CD4-positive, CD25-positive, alpha-beta regulatory T cell (primary cell): ENCODE measurements around the gene DCTN5. TPM values are rescaled to one million over a fixed set of nuclear protein-coding genes. Genes with fewer than 3 reads are reported as not detected.

ENCODE experiments used
- ATAC-seq, 2 donors: fragments of 150-1000 bp; cut with Tn5 transposase; one replicate each; pipeline ENCODE4 v1.10.0; 2021; ENCODE audit warnings: low read depth in 2 of 2, moderate number of reproducible peaks in 2 of 2, moderate library complexity in 1 of 2
- DNase-seq, 3 donors: peaks; one replicate each; pipeline versions ENCODE4 v3.0.0 to v3.0.0-alpha.2; 2012 to 2022; ENCODE audit warnings: mixed read lengths in 1 of 3
- H3K27ac ChIP-seq: one replicate; pipeline ENCODE4 v1.7.0; 2013; ENCODE audit warnings: mild to moderate bottlenecking, low read length; ENCODE audit not compliant: insufficient read depth, poor library complexity, severe bottlenecking
- H3K27me3 ChIP-seq: one replicate; pipeline ENCODE4 v1.7.0; 2013; ENCODE audit warnings: low read length; ENCODE audit not compliant: control insufficient read depth, insufficient read depth
- H3K36me3 ChIP-seq: one replicate; pipeline ENCODE4 v1.7.0; 2013; ENCODE audit warnings: mild to moderate bottlenecking, low read length, moderate library complexity; ENCODE audit not compliant: control insufficient read depth, insufficient read depth
- H3K4me1 ChIP-seq: 2 replicates; pipeline ENCODE4 v1.7.0; 2013; ENCODE audit warnings: mild to moderate bottlenecking, low read length; ENCODE audit not compliant: insufficient read depth, control insufficient read depth, poor library complexity, severe bottlenecking
- H3K4me3 ChIP-seq: one replicate; pipeline ENCODE4 v1.7.0; 2013; ENCODE audit warnings: low read depth, mild to moderate bottlenecking, low read length, moderate library complexity
- H3K9me3 ChIP-seq, 2 experiments: 1 replicate in 1 of 2; 2 replicates in 1 of 2; pipeline ENCODE4 v1.7.0; 2013; ENCODE audit warnings: low read length in 2 of 2, mild to moderate bottlenecking in 1 of 2, moderate library complexity in 1 of 2; ENCODE audit not compliant: control insufficient read depth in 2 of 2
- H3K27ac Mint-ChIP-seq, 3 donors: one replicate each; pipeline ENCODE4 v1.8.0; 2020 to 2022; ENCODE audit warnings: mild to moderate bottlenecking in 3 of 3, mixed read lengths in 3 of 3, moderate library complexity in 2 of 3
- H3K27me3 Mint-ChIP-seq: one replicate; pipeline ENCODE4 v1.8.0; 2022; ENCODE audit warnings: mild to moderate bottlenecking, mixed read lengths
- H3K36me3 Mint-ChIP-seq: one replicate; pipeline ENCODE4 v1.8.0; 2020; ENCODE audit warnings: mixed read lengths
- H3K4me1 Mint-ChIP-seq, 4 donors: one replicate each; pipeline ENCODE4 v1.8.0; 2020 to 2022; ENCODE audit warnings: mixed read lengths in 4 of 4, mild to moderate bottlenecking in 1 of 4
- H3K4me3 Mint-ChIP-seq, 4 donors: one replicate each; pipeline ENCODE4 v1.8.0; 2020 to 2022; ENCODE audit warnings: mild to moderate bottlenecking in 4 of 4, mixed read lengths in 4 of 4, moderate library complexity in 3 of 4
- H3K9me3 Mint-ChIP-seq, 7 donors: one replicate each; pipeline ENCODE4 v1.8.0; 2020 to 2022; ENCODE audit warnings: mixed read lengths in 7 of 7, mild to moderate bottlenecking in 3 of 7, moderate library complexity in 2 of 7
- polyA plus RNA-seq, 4 donors: library from polyadenylated mRNA; unstranded; fragments of 300-500 nt; fragmentation: Illumina TruSeq; gene quantifications; one replicate each; pipeline ENCODE4 v1.2.3, GENCODE V29; 2021
- total RNA-seq: library from RNA; stranded (reverse); gene quantifications from one replicate; pipeline ENCODE4 v1.2.3, GENCODE V29; 2022

DCTN5 gene
- total and polyA plus RNA-seq, 5 donors from 2014 or later: 59.7 to 91.8 (median 64.5) TPM

DNA sequence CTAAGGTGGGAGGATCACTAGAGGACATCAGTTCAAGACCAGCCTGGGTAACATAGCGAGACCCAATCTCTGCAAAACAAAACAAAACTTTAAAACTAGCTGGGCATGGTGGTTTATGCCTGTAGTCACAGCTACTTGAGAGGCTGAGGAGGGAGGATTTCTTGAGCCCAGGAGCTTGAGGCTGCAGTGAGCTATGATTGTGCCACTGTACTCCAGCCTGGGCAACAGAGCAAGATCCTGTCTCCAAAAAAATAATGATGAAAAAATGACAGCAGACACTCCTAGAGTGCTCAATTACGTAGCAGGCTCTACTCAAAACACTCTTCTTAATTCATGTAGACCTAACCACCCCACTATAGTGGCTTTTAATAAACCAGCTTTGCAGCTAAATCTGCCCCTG, 58.8 kb downstream of the DCTN5 start:
- Histone ChIP-seq H3K4me1 (peaks cover 5% of the 10 kb centered on the region), H3K36me3 (no peaks in the 10 kb centered on the region), H3K27me3 (peaks cover 4% of the 10 kb centered on the region), H3K27ac (no peak overlapping the region), H3K9me3 (peaks cover 0 to 6% of the 10 kb centered on the region in 2 experiments), H3K4me3 (no peak overlapping the region)
- Mint-ChIP-seq H3K4me3 (peak overlapping the region in 1 of 4 donors; percentile 21), H3K36me3 (peaks cover 3% of the 10 kb centered on the region), H3K27ac (no peak overlapping the region), H3K9me3 (peaks cover 0 to 8% (median 3%) of the 10 kb centered on the region in 7 donors), H3K27me3 (peaks cover 15% of the 10 kb centered on the region), H3K4me1 (peaks cover 0 to 11% (median 3%) of the 10 kb centered on the region in 4 donors)
- DNase-seq (no peak), ATAC-seq (no peak)

DNA sequence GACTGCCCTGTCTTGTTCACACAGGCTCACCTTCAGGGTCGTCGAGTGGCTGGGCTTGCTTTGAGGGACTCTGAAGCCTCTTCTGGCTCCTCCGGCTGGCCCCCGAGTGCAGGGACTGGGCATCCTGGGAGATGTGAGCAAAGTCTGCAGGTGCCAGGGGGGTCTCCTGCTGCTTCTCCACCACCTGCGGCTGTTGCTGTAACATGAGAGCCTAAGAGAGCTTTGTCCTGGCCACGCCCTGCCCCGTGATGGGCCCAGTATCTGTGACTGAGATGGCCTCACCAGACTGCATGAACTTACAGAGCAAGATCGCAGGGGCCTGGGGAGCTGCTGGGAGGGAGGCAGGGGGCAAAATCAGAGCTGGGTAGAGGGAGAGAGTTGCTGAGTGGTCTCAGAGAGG, 59.2 kb downstream of the DCTN5 start:
- Histone ChIP-seq H3K9me3 (peaks cover 0 to 6% of the 10 kb centered on the region in 2 experiments), H3K36me3 (no peaks in the 10 kb centered on the region), H3K4me1 (peaks cover 5% of the 10 kb centered on the region), H3K27me3 (peaks cover 4% of the 10 kb centered on the region), H3K27ac (no peak overlapping the region), H3K4me3 (no peak overlapping the region)
- Mint-ChIP-seq H3K36me3 (peaks cover 3% of the 10 kb centered on the region), H3K4me3 (peak overlapping the region in 1 of 4 donors; percentile 21), H3K27ac (no peak overlapping the region), H3K4me1 (peaks cover 0 to 11% (median 3%) of the 10 kb centered on the region in 4 donors), H3K27me3 (peaks cover 15% of the 10 kb centered on the region), H3K9me3 (peaks cover 0 to 8% (median 3%) of the 10 kb centered on the region in 7 donors)
- DNase-seq (no peak), ATAC-seq (no peak)

DNA sequence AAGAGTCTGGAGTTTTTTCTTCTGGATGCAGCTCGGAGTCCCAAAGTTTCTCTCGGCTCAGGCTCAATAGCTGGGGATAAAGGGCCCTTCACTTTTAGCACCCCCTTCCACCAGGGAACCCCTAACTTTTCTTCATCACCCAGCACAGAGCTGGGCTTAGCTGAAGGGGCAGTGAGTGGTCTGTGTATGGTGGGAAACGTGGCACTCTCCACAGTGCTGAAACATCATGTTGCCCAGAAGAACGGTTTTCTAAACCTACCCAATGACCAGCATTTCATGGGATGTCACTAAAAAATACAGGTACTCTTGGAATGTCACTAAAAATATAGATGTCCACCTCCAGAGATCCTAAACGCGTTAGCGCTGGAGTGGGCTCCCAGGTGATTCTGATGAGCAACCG, 59.8 kb downstream of the DCTN5 start:
- Mint-ChIP-seq H3K27ac (no peak overlapping the region), H3K27me3 (peaks cover 15% of the 10 kb centered on the region), H3K9me3 (peaks cover 0 to 8% (median 3%) of the 10 kb centered on the region in 7 donors), H3K4me1 (peaks cover 0 to 11% (median 3%) of the 10 kb centered on the region in 4 donors), H3K36me3 (peaks cover 3% of the 10 kb centered on the region), H3K4me3 (no peak overlapping the region)
- no peaks in the 10 kb centered on the region for H3K36me3 ChIP-seq
- no peak overlapping the region for H3K4me3 ChIP-seq
- peaks cover 5% of the 10 kb centered on the region for H3K4me1 ChIP-seq
- ATAC-seq (no peak), DNase-seq (no peak)
- peaks cover 0 to 6% of the 10 kb centered on the region in 2 experiments for H3K9me3 ChIP-seq
- H3K27ac ChIP-seq: no peak overlapping the region
- H3K27me3 ChIP-seq: peaks cover 4% of the 10 kb centered on the region

DNA sequence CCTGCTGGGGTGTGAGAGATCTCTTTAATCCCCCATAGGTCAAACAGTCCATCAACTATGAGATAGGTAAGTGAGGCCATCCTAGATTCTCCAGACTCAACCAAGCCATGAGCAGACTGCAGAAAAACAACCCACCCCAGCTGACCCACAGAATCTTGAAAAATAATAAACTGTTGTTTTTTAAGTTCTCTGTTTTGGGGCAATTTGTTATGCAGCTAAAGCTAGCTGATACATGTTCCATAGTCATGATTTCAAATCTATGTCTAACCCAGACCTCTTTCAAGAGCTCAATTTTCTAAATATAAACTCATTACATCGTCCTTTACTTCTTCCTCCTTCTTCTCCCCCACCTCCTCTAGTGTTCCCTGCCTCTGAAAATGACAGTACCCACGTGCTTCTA, 61.7 kb downstream of the DCTN5 start:
- Mint-ChIP-seq H3K27ac (no peak overlapping the region), H3K4me1 (peaks cover 0 to 11% (median 3%) of the 10 kb centered on the region in 4 donors), H3K27me3 (peaks cover 15% of the 10 kb centered on the region), H3K9me3 (peaks cover 0 to 8% (median 3%) of the 10 kb centered on the region in 7 donors), H3K4me3 (no peak overlapping the region), H3K36me3 (peaks cover 3% of the 10 kb centered on the region)
- Histone ChIP-seq H3K27me3 (peaks cover 4% of the 10 kb centered on the region), H3K36me3 (no peaks in the 10 kb centered on the region), H3K9me3 (peaks cover 0 to 6% of the 10 kb centered on the region in 2 experiments), H3K27ac (no peak overlapping the region), H3K4me3 (no peak overlapping the region), H3K4me1 (peaks cover 5% of the 10 kb centered on the region)
- no peak for ATAC-seq
- DNase-seq: no peak

DNA sequence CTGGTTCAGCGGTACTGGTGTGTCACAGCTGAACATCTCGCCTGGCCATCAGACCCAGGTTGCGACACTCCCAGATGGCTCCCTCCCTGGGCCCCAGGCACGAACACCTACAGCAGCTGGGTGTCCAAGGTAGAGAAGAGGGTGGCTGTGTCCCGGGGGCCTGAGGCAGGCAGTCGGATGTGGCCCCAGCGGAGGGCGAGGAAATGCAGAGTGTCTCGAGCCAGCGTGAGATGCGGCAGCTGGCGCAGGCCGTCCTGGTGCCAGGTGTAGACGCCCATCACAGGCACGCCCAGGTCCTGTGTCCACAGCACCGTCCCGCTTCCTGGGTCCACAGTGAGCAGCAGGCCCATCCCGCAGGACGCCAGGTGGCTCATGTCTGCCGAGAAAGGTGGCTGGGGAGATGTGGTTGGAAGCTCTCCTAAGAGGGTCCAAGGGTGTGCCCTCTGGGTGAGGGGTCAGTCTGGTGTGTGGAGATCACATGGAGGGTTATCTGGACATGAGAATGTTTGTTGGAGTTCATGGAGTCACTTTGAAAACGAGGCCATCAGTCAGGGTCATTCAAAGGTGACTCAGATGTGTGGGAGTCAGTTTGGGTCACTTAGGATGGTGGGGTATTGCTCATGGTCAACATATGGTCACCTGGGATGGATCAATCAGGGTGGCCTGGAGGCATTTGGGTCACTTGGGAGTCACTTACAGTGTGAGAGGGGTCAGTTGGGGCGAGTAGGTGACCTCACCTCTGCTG, 63.7 kb downstream of the DCTN5 start:
- Histone ChIP-seq H3K36me3 (no peaks in the 10 kb centered on the region), H3K4me3 (no peak overlapping the region), H3K27me3 (peaks cover 4% of the 10 kb centered on the region), H3K9me3 (peaks cover 9 to 11% of the 10 kb centered on the region in 2 experiments), H3K27ac (no peak overlapping the region), H3K4me1 (no peaks in the 10 kb centered on the region)
- DNase-seq: no peak
- H3K27me3 Mint-ChIP-seq: peaks cover 21% of the 10 kb centered on the region
- peaks cover 0 to 13% (median 5%) of the 10 kb centered on the region in 7 donors for H3K9me3 Mint-ChIP-seq
- H3K4me1 Mint-ChIP-seq: peaks cover 0 to 5% (median 0%) of the 10 kb centered on the region in 4 donors
- H3K27ac Mint-ChIP-seq: no peak overlapping the region
- H3K4me3 Mint-ChIP-seq: no peak overlapping the region
- peaks cover 3% of the 10 kb centered on the region for H3K36me3 Mint-ChIP-seq
- ATAC-seq: no peak

DNA sequence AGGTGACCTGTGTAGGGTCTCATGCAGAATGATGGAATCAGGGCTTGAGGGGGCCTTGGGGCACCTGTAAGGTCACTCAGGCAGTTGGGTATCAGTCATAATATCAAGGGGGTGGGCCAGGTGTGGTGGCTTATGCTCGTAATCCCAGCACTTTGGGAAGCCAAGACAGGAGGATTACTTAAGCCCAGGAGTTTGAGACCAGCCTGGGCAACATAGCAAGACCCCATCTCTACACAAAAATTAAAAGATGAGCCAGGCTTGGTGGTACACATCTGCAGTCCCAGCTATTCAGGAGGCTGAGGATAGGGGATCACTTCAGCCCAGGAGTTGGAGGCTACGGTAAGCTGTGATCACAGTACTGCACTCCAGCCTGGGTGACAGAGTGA, 64.2 kb downstream of the DCTN5 start:
- Mint-ChIP-seq H3K4me3 (no peak overlapping the region), H3K9me3 (peaks cover 1 to 18% (median 9%) of the 10 kb centered on the region in 7 donors), H3K4me1 (peaks cover 0 to 5% (median 0%) of the 10 kb centered on the region in 4 donors), H3K27me3 (peaks cover 26% of the 10 kb centered on the region), H3K36me3 (peaks cover 3% of the 10 kb centered on the region), H3K27ac (no peak overlapping the region)
- Histone ChIP-seq H3K4me1 (no peaks in the 10 kb centered on the region), H3K9me3 (peaks cover 10 to 12% of the 10 kb centered on the region in 2 experiments), H3K4me3 (no peak overlapping the region), H3K36me3 (no peaks in the 10 kb centered on the region), H3K27me3 (peaks cover 4% of the 10 kb centered on the region), H3K27ac (no peak overlapping the region)
- ATAC-seq (no peak), DNase-seq (no peak)

DNA sequence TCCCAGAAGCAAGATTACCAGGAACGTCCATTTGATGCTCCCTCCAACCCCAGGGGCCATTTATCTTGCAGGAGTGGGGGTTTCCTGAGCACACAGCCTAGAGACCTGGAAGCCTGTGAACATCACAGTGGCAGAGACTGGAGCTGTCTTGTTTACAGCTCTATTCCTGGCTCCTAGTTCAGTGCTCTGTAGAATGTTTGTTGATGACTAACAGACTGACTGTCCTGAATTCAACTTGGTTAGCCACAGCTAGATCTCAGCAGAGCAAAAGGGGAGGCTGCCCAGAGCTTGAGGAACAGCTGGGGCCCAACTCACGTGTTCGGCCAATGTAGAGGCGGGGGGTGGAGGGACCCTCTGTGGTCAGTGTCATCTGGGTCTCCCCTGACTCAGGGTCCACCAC, 65.2 kb downstream of the DCTN5 start:
- Mint-ChIP-seq H3K9me3 (peaks cover 1 to 18% (median 10%) of the 10 kb centered on the region in 7 donors), H3K27ac (no peak overlapping the region), H3K4me1 (peaks cover 0 to 5% (median 0%) of the 10 kb centered on the region in 4 donors), H3K36me3 (peaks cover 3% of the 10 kb centered on the region), H3K4me3 (no peak overlapping the region), H3K27me3 (peaks cover 35% of the 10 kb centered on the region)
- DNase-seq (no peak), ATAC-seq (no peak)
- H3K36me3 ChIP-seq: no peaks in the 10 kb centered on the region
- no peak overlapping the region for H3K27ac ChIP-seq
- H3K4me1 ChIP-seq: no peaks in the 10 kb centered on the region
- peaks cover 10 to 12% of the 10 kb centered on the region in 2 experiments for H3K9me3 ChIP-seq
- no peak overlapping the region for H3K4me3 ChIP-seq
- peaks cover 4% of the 10 kb centered on the region for H3K27me3 ChIP-seq

DNA sequence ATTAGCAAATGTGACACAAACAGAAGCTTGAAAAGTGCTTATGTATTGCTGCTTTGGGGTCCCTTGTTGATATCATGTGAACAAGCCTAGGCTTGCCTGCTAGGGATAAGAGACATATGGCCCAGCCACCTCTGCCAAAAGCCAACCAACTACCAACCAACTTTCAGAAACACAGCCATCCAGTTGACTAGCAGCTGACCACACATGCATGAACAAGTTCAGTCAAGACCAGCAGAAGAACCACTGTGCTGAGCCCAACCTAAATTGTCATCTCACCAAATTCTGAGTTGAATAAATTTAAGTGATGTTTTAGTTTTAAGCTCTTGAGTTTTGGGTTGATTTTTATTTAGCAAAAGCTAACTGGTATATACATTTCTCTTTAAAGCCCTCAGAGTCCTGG, 68.3 kb downstream of the DCTN5 start:
- H3K27me3 Mint-ChIP-seq: peaks cover 38% of the 10 kb centered on the region
- H3K27ac ChIP-seq: no peak overlapping the region
- H3K4me1 ChIP-seq: no peaks in the 10 kb centered on the region
- no peaks in the 10 kb centered on the region for H3K36me3 Mint-ChIP-seq
- no peaks in the 10 kb centered on the region for H3K27me3 ChIP-seq
- H3K36me3 ChIP-seq: no peaks in the 10 kb centered on the region
- H3K4me3 Mint-ChIP-seq: no peak overlapping the region
- H3K4me3 ChIP-seq: no peak overlapping the region
- ATAC-seq (no peak), DNase-seq (no peak)
- H3K4me1 Mint-ChIP-seq: no peaks in the 10 kb centered on the region
- peaks cover 6 to 10% of the 10 kb centered on the region in 2 experiments for H3K9me3 ChIP-seq
- no peak overlapping the region for H3K27ac Mint-ChIP-seq
- H3K9me3 Mint-ChIP-seq: peaks cover 0 to 11% (median 6%) of the 10 kb centered on the region in 7 donors
